ENCODE results near the gene TUBB1. TPM values are rescaled to one million over a fixed set of nuclear protein-coding genes. Genes with fewer than 3 reads are reported as not detected.
A peak's percentile ranks its signal among the peaks of the same experiment; 100 is the strongest.

TUBB1 gene
- total and polyA plus RNA-seq, 2 donors from 2014 or later: 0.17 TPM; not detected in 1

- Histone ChIP-seq H3K9ac (ENCODE audit: low read length in 3 of 3) (no peak overlapping the region), H3K4me3 (ENCODE audit: low read length in 3 of 3) (no peak overlapping the region), H3K4me1 (ENCODE audit: control insufficient read depth in 2 of 3, insufficient read depth in 2 of 3, low read depth in 1 of 3, low read length in 3 of 3) (no peaks in the 10 kb centered on the region), H3K36me3 (ENCODE audit: control insufficient read depth in 2 of 3, insufficient read depth in 3 of 3, low read length in 3 of 3) (peaks cover 2 to 29% (median 17%) of the 10 kb centered on the region in 3 donors), H3K27me3 (ENCODE audit: control insufficient read depth, insufficient read depth, low read length) (no peaks in the 10 kb centered on the region), H3K9me3 (ENCODE audit: control insufficient read depth in 2 of 3, insufficient read depth in 1 of 3, low read length in 3 of 3) (no peaks in the 10 kb centered on the region), H3K27ac (ENCODE audit: low read depth in 2 of 2, low read length in 2 of 2) (no peak overlapping the region)
- intact Hi-C loops (cut with DNase I): loop anchor here (10.0 kb wide), 1 partner anchor 118 kb away; no protein-coding TSS in a partner anchor
- peak in 1 of 5 donors; percentile 66 for DNase-seq
- FAIRE-seq: no peak
- TF ChIP-seq CTCF (IDR thresholded peaks at IDR 0.05; ENCODE audit: borderline replicate concordance, extremely low read depth, insufficient read depth): no peak
These were observed 3.5 kb downstream of the TUBB1 start for GRCh38 chr20:59022754-59023153.

GRCh38 chr20:59023616-59024015 is 4.4 kb downstream of the TUBB1 start:
- Histone ChIP-seq H3K4me3 (ENCODE audit: low read length in 3 of 3) (no peak overlapping the region), H3K27me3 (ENCODE audit: control insufficient read depth, insufficient read depth, low read length) (no peaks in the 10 kb centered on the region), H3K27ac (ENCODE audit: low read depth in 2 of 2, low read length in 2 of 2) (no peak overlapping the region), H3K9ac (ENCODE audit: low read length in 3 of 3) (no peak overlapping the region), H3K9me3 (ENCODE audit: control insufficient read depth in 2 of 3, insufficient read depth in 1 of 3, low read length in 3 of 3) (no peaks in the 10 kb centered on the region), H3K4me1 (ENCODE audit: control insufficient read depth in 2 of 3, insufficient read depth in 2 of 3, low read depth in 1 of 3, low read length in 3 of 3) (peaks cover 0 to 4% (median 0%) of the 10 kb centered on the region in 3 donors), H3K36me3 (ENCODE audit: control insufficient read depth in 2 of 3, insufficient read depth in 3 of 3, low read length in 3 of 3) (peaks cover 2 to 37% (median 17%) of the 10 kb centered on the region in 3 donors)
- FAIRE-seq (no peak), DNase-seq (no peak)
- no peak for TF ChIP-seq CTCF (IDR thresholded peaks at IDR 0.05; ENCODE audit: borderline replicate concordance, extremely low read depth, insufficient read depth)
- intact Hi-C loops (cut with DNase I): loop anchor here (10.0 kb wide), 1 partner anchor 119 kb away; no protein-coding TSS in a partner anchor

GRCh38 chr20:59024111-59024530 is 4.9 kb downstream of the TUBB1 start:
- no peak for TF ChIP-seq CTCF (IDR thresholded peaks at IDR 0.05; ENCODE audit: borderline replicate concordance, extremely low read depth, insufficient read depth)
- Histone ChIP-seq H3K4me1 (ENCODE audit: control insufficient read depth in 2 of 3, insufficient read depth in 2 of 3, low read depth in 1 of 3, low read length in 3 of 3) (peaks cover 0 to 4% (median 2%) of the 10 kb centered on the region in 3 donors), H3K9me3 (ENCODE audit: control insufficient read depth in 2 of 3, insufficient read depth in 1 of 3, low read length in 3 of 3) (no peaks in the 10 kb centered on the region), H3K4me3 (ENCODE audit: low read length in 3 of 3) (no peak overlapping the region), H3K36me3 (ENCODE audit: control insufficient read depth in 2 of 3, insufficient read depth in 3 of 3, low read length in 3 of 3) (peaks cover 2 to 40% (median 17%) of the 10 kb centered on the region in 3 donors), H3K9ac (ENCODE audit: low read length in 3 of 3) (no peak overlapping the region), H3K27ac (ENCODE audit: low read depth in 2 of 2, low read length in 2 of 2) (no peak overlapping the region), H3K27me3 (ENCODE audit: control insufficient read depth, insufficient read depth, low read length) (no peaks in the 10 kb centered on the region)
- FAIRE-seq: no peak
- intact Hi-C loops (cut with DNase I): loop anchor here (10.0 kb wide), 1 partner anchor 119 kb away; no protein-coding TSS in a partner anchor
- no peak for DNase-seq

- Histone ChIP-seq H3K9me3 (ENCODE audit: control insufficient read depth in 2 of 3, insufficient read depth in 1 of 3, low read length in 3 of 3) (no peaks in the 10 kb centered on the region), H3K27me3 (ENCODE audit: control insufficient read depth, insufficient read depth, low read length) (no peaks in the 10 kb centered on the region), H3K9ac (ENCODE audit: low read length in 3 of 3) (no peak overlapping the region), H3K4me3 (ENCODE audit: low read length in 3 of 3) (no peak overlapping the region), H3K27ac (ENCODE audit: low read depth in 2 of 2, low read length in 2 of 2) (no peak overlapping the region), H3K36me3 (ENCODE audit: control insufficient read depth in 2 of 3, insufficient read depth in 3 of 3, low read length in 3 of 3) (peaks cover 2 to 48% (median 20%) of the 10 kb centered on the region in 3 donors), H3K4me1 (ENCODE audit: control insufficient read depth in 2 of 3, insufficient read depth in 2 of 3, low read depth in 1 of 3, low read length in 3 of 3) (peaks cover 0 to 12% (median 4%) of the 10 kb centered on the region in 3 donors)
- no peak for TF ChIP-seq CTCF (IDR thresholded peaks at IDR 0.05; ENCODE audit: borderline replicate concordance, extremely low read depth, insufficient read depth)
- intact Hi-C loops (cut with DNase I): loop anchor here (10.0 kb wide), 1 partner anchor 120 kb away; no protein-coding TSS in a partner anchor
- DNase-seq (no peak), FAIRE-seq (no peak)
These were observed 5.9 kb downstream of the TUBB1 start for GRCh38 chr20:59025086-59025485.

Measured in kidney (tissue), 14 donors.